Activated T-helper 9 cell treated with anti-CD3 and anti-CD28 coated beads, Interleukin-2, amount 50 U/mL, for 16 hours (primary cell): ENCODE measurements around the gene MAD1L1.

Experiments used
- DNase-seq: peaks from one replicate; pipeline ENCODE4 v3.0.0-alpha.2; 2020; ENCODE audit warnings: low read depth

The MAD1L1 gene

GRCh38 chr7:1787241-1787640 is 445.5 kb downstream of the MAD1L1 start:
- no peak for DNase-seq

GRCh38 chr7:1785839-1786238 is 446.9 kb downstream of the MAD1L1 start:
- no peak for DNase-seq

- no peak for DNase-seq
These were observed 451.4 kb downstream of the MAD1L1 start for GRCh38 chr7:1781369-1781768.

GRCh38 chr7:1779445-1779844 is 453.3 kb downstream of the MAD1L1 start:
- DNase-seq, result no peak

- DNase-seq, result no peak
These were observed 455.6 kb downstream of the MAD1L1 start for GRCh38 chr7:1777122-1777521.

- DNase-seq, result no peak
These were observed 457.4 kb downstream of the MAD1L1 start for GRCh38 chr7:1775389-1775788.

GRCh38 chr7:1770331-1770730 is 462.4 kb downstream of the MAD1L1 start:
- DNase-seq, result no peak

GRCh38 chr7:1769286-1770200 is 463.2 kb downstream of the MAD1L1 start:
- no peak for DNase-seq

GRCh38 chr7:1768832-1769231 is 463.9 kb downstream of the MAD1L1 start:
- no peak for DNase-seq

GRCh38 chr7:1767524-1767923 is 465.2 kb downstream of the MAD1L1 start:
- no peak for DNase-seq
